ENCODE results near the gene ZNF20. TPM values are rescaled to one million over a fixed set of nuclear protein-coding genes. Genes with fewer than 3 reads are reported as not detected.

Gene ZNF20
- total RNA-seq, result 2.4 TPM
- 1 to 10 TPM; 2.5 to 4.8 (median 3.1) TPM for polyA plus RNA-seq

DNA sequence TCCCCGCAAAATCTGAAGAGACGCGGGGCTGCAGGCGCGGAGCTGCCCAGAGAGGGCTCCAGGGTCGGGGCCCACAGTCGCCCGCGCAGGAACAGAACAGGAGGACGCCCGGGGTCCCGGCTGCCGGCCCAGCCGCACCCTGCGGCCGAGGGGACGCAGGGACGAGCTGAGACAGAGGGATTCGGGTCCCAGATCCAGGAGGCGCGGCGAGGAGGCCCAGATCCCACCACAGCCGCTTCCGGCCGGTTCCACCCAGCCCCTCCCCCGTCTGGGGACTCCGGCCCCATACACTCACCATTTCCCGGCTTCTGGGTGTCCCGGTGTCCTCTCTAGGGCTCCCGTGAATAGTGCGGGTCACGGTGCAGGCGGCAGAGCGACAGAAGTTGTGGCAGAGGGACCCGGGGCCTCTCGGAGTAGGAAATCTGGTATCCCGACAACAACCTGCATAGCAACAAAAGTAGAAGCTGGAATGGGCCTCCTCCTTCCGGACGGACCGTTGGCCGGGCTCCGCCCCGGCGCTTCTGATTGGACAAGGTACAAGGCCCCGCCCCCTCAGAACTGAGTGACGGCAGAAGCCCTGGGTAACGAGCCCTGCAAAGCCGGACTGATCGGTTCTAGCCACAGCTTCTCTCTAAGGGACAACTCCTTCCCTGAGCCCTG is at the start of gene ZNF20:
Gene ZNF20 (minus strand): TSS at position 466 of the 660 bp plus-strand sequence. CDS start 168 bp downstream, at position 298.
- Mint-ChIP-seq H3K9me3 (peaks cover 0 to 10% (median under 1%) of the 10 kb centered on the region in 7 donors), H3K4me3 (peak within 1 kb of the TSS; percentile 88 to 95 (median 92)), H3K27ac (peak within 1 kb of the TSS; percentile 36 to 89 (median 79)), H3K4me1 (peaks cover 17 to 42% (median 31%) of the 10 kb centered on the region in 4 donors), H3K36me3 (peaks cover 16% of the 10 kb centered on the region), H3K27me3 (no peaks in the 10 kb centered on the region)
- Histone ChIP-seq H3K36me3 (ENCODE audit: control insufficient read depth, insufficient read depth, low read length) (peaks cover 13% of the 10 kb centered on the region), H3K4me3 (ENCODE audit: low read depth, low read length) (peak within 1 kb of the TSS; percentile 86), H3K27ac (ENCODE audit: insufficient read depth, low read length, poor library complexity, severe bottlenecking) (peak within 1 kb of the TSS; percentile 14), H3K27me3 (ENCODE audit: control insufficient read depth, insufficient read depth, low read length) (no peaks in the 10 kb centered on the region), H3K4me1 (ENCODE audit: control insufficient read depth, insufficient read depth, low read length, poor library complexity, severe bottlenecking) (peaks cover 26% of the 10 kb centered on the region), H3K9me3 (ENCODE audit: control insufficient read depth in 2 of 2, low read length in 2 of 2) (peaks cover 5 to 12% of the 10 kb centered on the region in 2 experiments)
- ATAC-seq (ENCODE audit: low read depth in 2 of 2) (peak; percentile 86 to 89), DNase-seq (peak; percentile 75 to 92 (median 78))

DNA sequence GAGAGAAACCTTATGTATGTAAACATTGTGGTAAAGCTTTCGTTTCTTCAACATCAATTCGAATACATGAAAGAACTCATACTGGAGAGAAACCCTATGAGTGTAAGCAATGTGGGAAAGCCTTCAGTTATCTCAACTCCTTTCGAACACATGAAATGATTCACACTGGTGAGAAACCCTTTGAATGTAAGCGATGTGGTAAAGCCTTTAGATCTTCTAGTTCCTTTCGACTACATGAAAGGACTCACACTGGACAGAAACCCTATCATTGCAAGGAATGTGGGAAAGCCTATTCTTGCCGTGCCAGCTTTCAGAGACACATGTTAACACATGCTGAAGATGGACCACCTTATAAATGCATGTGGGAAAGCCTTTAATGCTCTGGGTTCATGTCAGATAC is 47.5 kb upstream of the ZNF20 start:
- Histone ChIP-seq H3K9me3 (ENCODE audit: control insufficient read depth in 2 of 2, low read length in 2 of 2) (peaks cover 70 to 98% of the 10 kb centered on the region in 2 experiments), H3K4me1 (ENCODE audit: control insufficient read depth, insufficient read depth, low read length, poor library complexity, severe bottlenecking) (no peaks in the 10 kb centered on the region), H3K36me3 (ENCODE audit: control insufficient read depth, insufficient read depth, low read length) (peaks cover 72% of the 10 kb centered on the region), H3K4me3 (ENCODE audit: low read depth, low read length) (peak overlapping the region; percentile 17), H3K27me3 (ENCODE audit: control insufficient read depth, insufficient read depth, low read length) (no peaks in the 10 kb centered on the region), H3K27ac (ENCODE audit: insufficient read depth, low read length, poor library complexity, severe bottlenecking) (no peak overlapping the region)
- peaks cover 73% of the 10 kb centered on the region for H3K36me3 Mint-ChIP-seq
- H3K4me1 Mint-ChIP-seq, result peaks cover 0 to 2% (median under 1%) of the 10 kb centered on the region in 4 donors
- DNase-seq (peak in 1 of 3 donors; percentile 19), ATAC-seq (ENCODE audit: low read depth in 2 of 2) (no peak)
- H3K4me3 Mint-ChIP-seq, result no peak overlapping the region
- H3K27ac Mint-ChIP-seq, result no peak overlapping the region
- H3K9me3 Mint-ChIP-seq, result peaks cover 0 to 77% (median 50%) of the 10 kb centered on the region in 7 donors
- no peaks in the 10 kb centered on the region for H3K27me3 Mint-ChIP-seq

DNA sequence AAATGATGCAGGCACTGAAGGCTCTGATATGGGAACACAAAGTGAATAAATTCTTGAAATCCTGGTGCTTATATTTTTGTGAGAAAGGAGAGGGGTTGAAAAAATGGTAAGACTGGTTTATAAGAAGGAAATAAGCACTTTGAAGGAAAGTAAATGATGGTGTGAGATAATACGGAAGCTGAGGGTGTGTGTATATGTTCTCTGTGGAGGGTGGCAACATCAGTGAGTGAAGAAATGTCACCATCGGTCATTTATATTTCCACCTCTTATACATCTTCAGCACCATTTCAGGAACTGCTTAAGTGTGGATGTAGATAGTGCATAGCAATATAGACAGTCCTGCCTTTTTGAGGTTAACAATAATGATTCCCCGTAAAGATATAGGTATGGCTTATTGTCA is 40.2 kb upstream of the ZNF20 start:
- peaks cover 69% of the 10 kb centered on the region for H3K36me3 ChIP-seq (ENCODE audit: control insufficient read depth, insufficient read depth, low read length)
- H3K27ac Mint-ChIP-seq, result no peak overlapping the region
- H3K9me3 ChIP-seq (ENCODE audit: control insufficient read depth in 2 of 2, low read length in 2 of 2), result peaks cover 65 to 96% of the 10 kb centered on the region in 2 experiments
- no peak overlapping the region for H3K4me3 Mint-ChIP-seq
- H3K36me3 Mint-ChIP-seq, result peaks cover 62% of the 10 kb centered on the region
- ATAC-seq (ENCODE audit: low read depth in 2 of 2) (no peak), DNase-seq (no peak)
- peaks cover 0 to 24% (median 13%) of the 10 kb centered on the region in 4 donors for H3K4me1 Mint-ChIP-seq
- H3K4me3 ChIP-seq (ENCODE audit: low read depth, low read length), result no peak overlapping the region
- H3K27me3 ChIP-seq (ENCODE audit: control insufficient read depth, insufficient read depth, low read length), result no peaks in the 10 kb centered on the region
- no peaks in the 10 kb centered on the region for H3K4me1 ChIP-seq (ENCODE audit: control insufficient read depth, insufficient read depth, low read length, poor library complexity, severe bottlenecking)
- peaks cover 0 to 80% (median 20%) of the 10 kb centered on the region in 7 donors for H3K9me3 Mint-ChIP-seq
- no peaks in the 10 kb centered on the region for H3K27me3 Mint-ChIP-seq
- H3K27ac ChIP-seq (ENCODE audit: insufficient read depth, low read length, poor library complexity, severe bottlenecking), result no peak overlapping the region

DNA sequence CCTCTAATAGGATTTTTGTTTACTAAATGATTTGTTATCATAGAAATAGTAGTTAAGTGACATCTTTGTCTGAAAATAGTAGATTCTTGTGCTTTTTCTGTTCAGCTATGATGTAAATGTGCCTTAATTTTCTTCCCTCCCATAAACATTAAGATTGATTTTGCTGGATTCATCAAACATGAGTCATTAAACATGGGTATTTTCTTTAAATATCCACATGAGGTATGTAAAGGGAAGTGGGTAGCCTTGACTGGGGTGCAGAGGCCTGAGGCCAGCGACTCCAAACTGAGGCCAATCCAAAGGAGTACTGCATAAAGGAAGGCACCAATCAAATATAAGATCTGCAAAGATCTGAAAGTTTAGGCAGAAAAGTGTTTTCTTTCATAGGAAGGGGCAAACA is 26.5 kb upstream of the ZNF20 start:
- H3K36me3 ChIP-seq (ENCODE audit: control insufficient read depth, insufficient read depth, low read length), result peaks cover 32% of the 10 kb centered on the region
- H3K27me3 Mint-ChIP-seq, result peaks cover 6% of the 10 kb centered on the region
- peak overlapping the region; percentile 6 for H3K27ac ChIP-seq (ENCODE audit: insufficient read depth, low read length, poor library complexity, severe bottlenecking)
- H3K9me3 ChIP-seq (ENCODE audit: control insufficient read depth in 2 of 2, low read length in 2 of 2), result peaks cover 0 to 3% of the 10 kb centered on the region in 2 experiments
- H3K4me1 ChIP-seq (ENCODE audit: control insufficient read depth, insufficient read depth, low read length, poor library complexity, severe bottlenecking), result peaks cover 22% of the 10 kb centered on the region
- no peaks in the 10 kb centered on the region for H3K27me3 ChIP-seq (ENCODE audit: control insufficient read depth, insufficient read depth, low read length)
- H3K9me3 Mint-ChIP-seq, result peaks cover 0 to 12% (median 0%) of the 10 kb centered on the region in 7 donors
- H3K4me1 Mint-ChIP-seq, result peaks cover 21 to 65% (median 42%) of the 10 kb centered on the region in 4 donors
- DNase-seq (no peak), ATAC-seq (ENCODE audit: low read depth in 2 of 2) (no peak)
- peak overlapping the region in 3 of 4 donors; percentile 10 to 41 (median 37) for H3K4me3 Mint-ChIP-seq
- peaks cover 34% of the 10 kb centered on the region for H3K36me3 Mint-ChIP-seq
- peak overlapping the region in 1 of 3 donors; percentile 72 for H3K27ac Mint-ChIP-seq
- H3K4me3 ChIP-seq (ENCODE audit: low read depth, low read length), result no peak overlapping the region

DNA sequence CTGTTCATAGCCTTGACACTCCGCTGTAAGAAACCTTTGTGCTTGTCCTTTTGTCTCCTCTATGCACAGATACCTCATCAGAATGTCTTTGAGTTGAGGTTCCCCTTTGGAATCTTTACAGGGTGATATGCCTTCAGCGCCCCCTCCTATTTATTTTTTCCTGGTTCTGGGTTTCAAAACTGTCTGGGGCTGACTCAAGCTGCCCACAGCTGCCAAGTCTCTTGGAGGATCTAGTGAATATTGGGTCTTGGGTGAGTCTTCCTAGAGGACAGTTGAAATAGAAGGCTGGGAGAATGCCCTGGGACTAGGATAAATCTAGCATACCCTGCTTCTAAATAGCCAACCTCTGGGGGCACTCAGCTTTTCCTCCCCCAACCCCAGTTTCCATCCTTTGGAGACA is 23.7 kb upstream of the ZNF20 start:
- ATAC-seq (ENCODE audit: low read depth in 2 of 2) (no peak), DNase-seq (no peak)
- Histone ChIP-seq H3K27me3 (ENCODE audit: control insufficient read depth, insufficient read depth, low read length) (no peaks in the 10 kb centered on the region), H3K36me3 (ENCODE audit: control insufficient read depth, insufficient read depth, low read length) (peaks cover 18% of the 10 kb centered on the region), H3K27ac (ENCODE audit: insufficient read depth, low read length, poor library complexity, severe bottlenecking) (peak overlapping the region; percentile 93), H3K9me3 (ENCODE audit: control insufficient read depth in 2 of 2, low read length in 2 of 2) (no peaks in the 10 kb centered on the region), H3K4me1 (ENCODE audit: control insufficient read depth, insufficient read depth, low read length, poor library complexity, severe bottlenecking) (peaks cover 22% of the 10 kb centered on the region), H3K4me3 (ENCODE audit: low read depth, low read length) (peak overlapping the region; percentile 77)
- Mint-ChIP-seq H3K9me3 (peaks cover 0 to 8% (median 0%) of the 10 kb centered on the region in 7 donors), H3K36me3 (peaks cover 17% of the 10 kb centered on the region), H3K4me3 (peak overlapping the region; percentile 91 to 96 (median 92)), H3K4me1 (peaks cover 21 to 57% (median 38%) of the 10 kb centered on the region in 4 donors), H3K27ac (peak overlapping the region; percentile 83 to 96 (median 96)), H3K27me3 (peaks cover 6% of the 10 kb centered on the region)

DNA sequence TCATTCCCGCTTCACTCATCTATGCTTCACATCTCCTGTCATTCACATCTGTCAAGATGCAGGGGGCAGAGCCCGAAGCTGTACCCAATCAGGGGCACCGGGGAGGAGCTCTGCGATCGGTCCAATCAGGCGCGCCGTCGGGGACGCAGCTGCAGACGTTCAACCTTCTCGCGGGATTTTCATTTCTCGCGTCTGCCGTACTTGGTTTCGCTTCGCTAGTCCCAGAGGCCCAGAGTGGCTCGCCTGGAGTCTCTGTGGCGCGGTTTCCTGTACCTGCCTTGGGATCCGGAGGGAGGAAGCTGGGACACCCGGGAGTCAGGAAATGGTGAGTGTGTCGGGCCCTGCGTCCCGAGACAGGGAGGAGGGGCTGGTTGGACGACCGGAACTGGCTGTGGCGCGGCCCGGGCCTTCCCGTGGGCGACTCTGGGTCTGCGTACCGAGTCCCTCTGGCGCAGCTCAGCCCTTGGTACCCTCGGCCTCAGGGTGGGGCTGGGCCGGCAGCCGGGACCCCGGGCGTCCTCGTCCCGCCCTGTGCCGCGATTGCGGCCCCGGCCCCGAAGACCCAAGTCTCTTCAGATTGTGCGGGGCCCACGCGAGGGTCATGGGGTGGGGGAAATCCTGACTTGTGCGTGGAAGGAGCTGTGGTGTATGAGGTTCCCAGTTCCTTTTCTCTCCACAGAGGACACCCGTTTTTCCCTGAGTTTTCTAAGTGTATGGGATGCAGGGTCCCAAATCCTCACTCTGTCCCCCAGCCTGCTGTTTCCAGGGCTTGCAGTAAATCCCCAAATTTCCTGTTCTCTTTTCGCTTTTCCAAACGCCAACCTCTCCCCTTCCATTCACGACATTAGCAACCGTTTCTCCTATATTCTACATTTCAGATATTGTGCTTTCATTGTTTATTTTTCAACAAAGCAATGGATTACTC is 23.0 kb upstream of the ZNF20 start, which contains the start of gene ZNF136:
Gene ZNF136 (plus strand): TSS at position 215 of the 925 bp plus-strand sequence. CDS start 108 bp downstream, at position 323.
- Histone ChIP-seq H3K36me3 (ENCODE audit: control insufficient read depth, insufficient read depth, low read length) (peaks cover 13% of the 10 kb centered on the region), H3K4me1 (ENCODE audit: control insufficient read depth, insufficient read depth, low read length, poor library complexity, severe bottlenecking) (peaks cover 22% of the 10 kb centered on the region), H3K27ac (ENCODE audit: insufficient read depth, low read length, poor library complexity, severe bottlenecking) (peak within 1 kb of the TSS; percentile 93), H3K4me3 (ENCODE audit: low read depth, low read length) (peak within 1 kb of the TSS; percentile 77), H3K27me3 (ENCODE audit: control insufficient read depth, insufficient read depth, low read length) (no peaks in the 10 kb centered on the region), H3K9me3 (ENCODE audit: control insufficient read depth in 2 of 2, low read length in 2 of 2) (no peaks in the 10 kb centered on the region)
- H3K4me3 Mint-ChIP-seq, result peak within 1 kb of the TSS; percentile 91 to 98 (median 96)
- H3K27me3 Mint-ChIP-seq, result peaks cover 6% of the 10 kb centered on the region
- peaks cover 21 to 55% (median 37%) of the 10 kb centered on the region in 4 donors for H3K4me1 Mint-ChIP-seq
- peaks cover 0 to 5% (median 0%) of the 10 kb centered on the region in 7 donors for H3K9me3 Mint-ChIP-seq
- H3K36me3 Mint-ChIP-seq, result peaks cover 17% of the 10 kb centered on the region
- ATAC-seq (ENCODE audit: low read depth in 2 of 2), result peak; percentile 99 to 100
- peak within 1 kb of the TSS; percentile 96 to 97 (median 96) for H3K27ac Mint-ChIP-seq
- DNase-seq, result peak; percentile 88 to 97 (median 92)

DNA sequence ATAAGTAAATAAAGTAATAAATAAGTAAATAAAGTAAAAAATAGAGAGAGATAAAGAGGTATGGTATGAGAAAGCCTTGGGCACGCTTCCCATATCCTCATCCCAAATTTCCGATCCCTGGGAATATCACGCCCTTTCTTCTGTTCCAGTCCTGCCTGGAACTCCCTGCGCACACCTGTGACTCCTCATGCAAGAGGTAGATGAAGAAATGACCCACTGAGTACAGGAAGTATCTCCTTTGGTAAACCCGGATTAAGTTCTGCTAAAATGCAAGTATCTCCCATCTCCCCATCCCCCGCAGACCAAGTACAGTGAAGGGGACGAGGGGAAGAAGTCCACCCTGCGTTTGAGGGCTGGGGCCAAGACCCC is 22.3 kb upstream of the ZNF20 start:
- Mint-ChIP-seq H3K36me3 (peaks cover 17% of the 10 kb centered on the region), H3K9me3 (peaks cover 0 to 5% (median 0%) of the 10 kb centered on the region in 7 donors), H3K4me3 (peak overlapping the region; percentile 91 to 98 (median 95)), H3K4me1 (peaks cover 21 to 53% (median 35%) of the 10 kb centered on the region in 4 donors), H3K27ac (peak overlapping the region; percentile 96 to 97 (median 96)), H3K27me3 (peaks cover 6% of the 10 kb centered on the region)
- no peak for DNase-seq
- peaks cover 22% of the 10 kb centered on the region for H3K4me1 ChIP-seq (ENCODE audit: control insufficient read depth, insufficient read depth, low read length, poor library complexity, severe bottlenecking)
- H3K36me3 ChIP-seq (ENCODE audit: control insufficient read depth, insufficient read depth, low read length), result peaks cover 12% of the 10 kb centered on the region
- no peaks in the 10 kb centered on the region for H3K27me3 ChIP-seq (ENCODE audit: control insufficient read depth, insufficient read depth, low read length)
- ATAC-seq (ENCODE audit: low read depth in 2 of 2), result peak; percentile 4 to 5
- H3K9me3 ChIP-seq (ENCODE audit: control insufficient read depth in 2 of 2, low read length in 2 of 2), result no peaks in the 10 kb centered on the region
- peak overlapping the region; percentile 93 for H3K27ac ChIP-seq (ENCODE audit: insufficient read depth, low read length, poor library complexity, severe bottlenecking)
- peak overlapping the region; percentile 77 for H3K4me3 ChIP-seq (ENCODE audit: low read depth, low read length)
